CD8-positive, alpha-beta memory T cell (primary cell): ENCODE results near the gene IQCN. TPM values are rescaled to one million over a fixed set of nuclear protein-coding genes. Genes with fewer than 3 reads are reported as not detected.

Source experiments
- CTCF ChIA-PET: fragments of 350-600 bp; sonication (Branson Sonifier 250); formaldehyde crosslinking; loops from one replicate; lab custom pipeline; 2021; ENCODE audit warnings: antibody characterized with exemption; lab: Charles Lee
- POLR2A ChIA-PET: fragments of 350-600 bp; sonication (Branson Sonifier 250); formaldehyde crosslinking; loops from one replicate; lab custom pipeline; 2021; ENCODE audit warnings: antibody characterized with exemption; lab: Charles Lee
- DNase-seq, 5 donors: peaks; one replicate each; pipeline versions ENCODE4 v3.0.0 to v3.0.0-alpha.2; 2020 to 2022; ENCODE audit warnings: mixed read lengths in 1 of 5
- H3K27ac ChIP-seq: one replicate; pipeline ENCODE4 v1.7.0; 2013; ENCODE audit warnings: low read depth, mild to moderate bottlenecking, low read length, moderate library complexity
- H3K27me3 ChIP-seq: 2 replicates; pipeline ENCODE4 v1.7.0; 2013; ENCODE audit warnings: low read length, mild to moderate bottlenecking; ENCODE audit not compliant: insufficient read depth, poor library complexity, severe bottlenecking
- H3K36me3 ChIP-seq: 2 replicates; pipeline ENCODE4 v1.7.0; 2013; ENCODE audit warnings: mild to moderate bottlenecking, low read length, moderate library complexity; ENCODE audit not compliant: insufficient read depth
- H3K4me1 ChIP-seq: 2 replicates; pipeline ENCODE4 v1.7.0; 2013; ENCODE audit warnings: mild to moderate bottlenecking, low read length, moderate library complexity; ENCODE audit not compliant: insufficient read depth
- H3K4me3 ChIP-seq: 2 replicates; pipeline ENCODE4 v1.7.0; 2013; ENCODE audit warnings: mild to moderate bottlenecking, low read length
- H3K9me3 ChIP-seq: 2 replicates; pipeline ENCODE4 v1.7.0; 2013; ENCODE audit warnings: mild to moderate bottlenecking, low read length
- H3K27ac Mint-ChIP-seq, 8 donors: one replicate each; pipeline ENCODE4 v1.8.0; 2020 to 2021; ENCODE audit warnings: mixed read lengths in 8 of 8, mild to moderate bottlenecking in 6 of 8, inconsistent platforms in 3 of 8, moderate library complexity in 3 of 8
- H3K27me3 Mint-ChIP-seq, 2 donors: one replicate each; pipeline ENCODE4 v1.8.0; 2020 to 2021; ENCODE audit warnings: mixed read lengths in 2 of 2, mild to moderate bottlenecking in 1 of 2, moderate library complexity in 1 of 2
- H3K36me3 Mint-ChIP-seq, 3 donors: one replicate each; pipeline ENCODE4 v1.8.0; 2020 to 2021; ENCODE audit warnings: mixed read lengths in 3 of 3, inconsistent platforms in 1 of 3, mild to moderate bottlenecking in 1 of 3
- H3K4me1 Mint-ChIP-seq, 3 donors: one replicate each; pipeline ENCODE4 v1.8.0; 2020 to 2021; ENCODE audit warnings: mixed read lengths in 3 of 3, inconsistent platforms in 1 of 3, mild to moderate bottlenecking in 1 of 3
- H3K4me3 Mint-ChIP-seq, 7 donors: one replicate each; pipeline ENCODE4 v1.8.0; 2020 to 2021; ENCODE audit warnings: mixed read lengths in 7 of 7, mild to moderate bottlenecking in 6 of 7, moderate library complexity in 4 of 7, inconsistent platforms in 2 of 7
- H3K9me3 Mint-ChIP-seq, 5 donors: one replicate each; pipeline ENCODE4 v1.8.0; 2020 to 2022; ENCODE audit warnings: mixed read lengths in 5 of 5, mild to moderate bottlenecking in 3 of 5, moderate library complexity in 2 of 5, inconsistent platforms in 1 of 5
- polyA plus RNA-seq: library from polyadenylated mRNA; unstranded; fragments of 300-500 nt; fragmentation: Illumina TruSeq; gene quantifications from one replicate; pipeline ENCODE4 v1.2.3, GENCODE V29; 2021
- total RNA-seq, 2 experiments: library from RNA; stranded (reverse); gene quantifications; one replicate each; pipeline ENCODE4 v1.2.3, GENCODE V29; 2021

The IQCN gene
- total RNA-seq (1 to 10 TPM; 1.3 TPM), polyA plus RNA-seq (0.31 TPM)

DNA sequence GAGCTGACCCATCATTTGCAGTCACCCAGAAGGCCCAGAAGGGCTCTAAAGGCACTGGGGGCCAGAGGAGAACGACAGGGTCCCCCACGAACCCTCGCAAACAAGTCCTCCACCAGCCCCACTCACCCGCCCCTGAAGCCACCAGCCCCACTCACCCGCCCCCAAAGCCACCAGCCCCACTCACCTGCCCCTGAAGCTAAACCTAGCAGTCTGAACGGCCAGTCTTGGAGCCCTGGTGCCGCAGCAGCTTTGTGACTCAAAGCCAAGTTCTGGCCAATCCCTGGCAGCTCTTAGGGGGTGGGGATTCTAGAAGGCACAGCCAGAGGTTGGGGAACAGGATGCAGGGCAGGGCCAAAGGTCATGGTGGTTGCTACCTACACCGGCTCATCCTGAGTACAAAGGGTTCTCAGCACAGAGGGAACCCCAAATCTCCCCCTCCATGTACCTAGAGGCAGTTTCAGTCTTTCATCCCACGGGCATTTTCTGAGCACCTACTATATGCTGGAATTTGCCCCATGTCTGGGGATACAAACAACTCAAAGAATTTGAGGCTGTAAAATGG lies at the start of gene IQCN:
IQCN (minus strand) TSS at position 234 of the 562 bp plus-strand sequence. CDS start 4,974 bp downstream, outside the sequence.
- Mint-ChIP-seq H3K4me3 (peak within 1 kb of the TSS in 6 of 7 donors; percentile 37 to 88 (median 54)), H3K36me3 (peaks cover 1 to 37% (median 4%) of the 10 kb centered on the region in 3 donors), H3K9me3 (peaks cover 0 to 2% (median 0%) of the 10 kb centered on the region in 5 donors), H3K27ac (peak within 1 kb of the TSS in 7 of 8 donors; percentile 48 to 99 (median 81)), H3K27me3 (peaks cover 0 to 42% of the 10 kb centered on the region in 2 donors), H3K4me1 (peaks cover 25 to 46% (median 35%) of the 10 kb centered on the region in 3 donors)
- peak in 3 of 5 donors; percentile 17 to 75 (median 58) for DNase-seq
- ChIA-PET POLR2A (no interaction called here), CTCF (interaction anchor here (9.7 to 15.5 kb wide), 2 partner anchors 42 to 59 kb away, joined by 299 to 436 read pairs; partner anchors contain the start of genes LSM4 and PGPEP1)
- Histone ChIP-seq H3K9me3 (no peaks in the 10 kb centered on the region), H3K27me3 (no peaks in the 10 kb centered on the region), H3K4me1 (peaks cover 38% of the 10 kb centered on the region), H3K4me3 (no peak within 1 kb of the TSS), H3K36me3 (peaks cover 13% of the 10 kb centered on the region), H3K27ac (peak within 1 kb of the TSS; percentile 2)

- H3K27ac Mint-ChIP-seq, result peak within 1 kb of the TSS; percentile 89 to 98 (median 98)
Measured at GRCh38 chr19:18322759-18323460, 48.7 kb upstream of the IQCN start, which contains the start of gene LSM4. Gene LSM4, minus strand, starts transcription at chr19:18323076. Its CDS starts 56 bp downstream, at chr19:18323020.

DNA sequence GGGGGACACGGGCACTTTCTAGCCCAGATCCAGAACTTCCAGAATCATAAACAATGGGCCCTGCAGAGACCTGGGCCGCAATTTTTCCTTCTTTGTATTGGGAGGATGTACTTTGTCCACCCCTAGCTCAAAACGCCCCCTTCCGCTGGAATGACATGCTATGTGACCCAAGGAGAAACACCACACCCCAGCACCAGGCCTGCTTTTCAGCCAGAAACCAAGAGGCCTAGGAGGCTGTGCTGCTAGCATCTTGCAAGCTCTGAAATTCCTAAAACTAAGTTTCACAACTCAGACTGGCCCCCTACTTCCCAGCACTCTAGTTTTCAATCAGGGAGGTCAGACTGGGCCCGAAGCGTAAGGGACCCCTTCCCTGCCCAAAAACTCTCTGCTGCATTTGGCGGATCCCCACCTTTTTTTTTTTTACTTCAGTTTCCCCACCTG lies 48.1 kb upstream of the IQCN start:
- H3K4me1 ChIP-seq, result peaks cover 60% of the 10 kb centered on the region
- peak overlapping the region; percentile 78 to 91 (median 83) for H3K4me3 Mint-ChIP-seq
- H3K4me1 Mint-ChIP-seq, result peaks cover 50 to 64% (median 59%) of the 10 kb centered on the region in 3 donors
- no peaks in the 10 kb centered on the region for H3K27me3 Mint-ChIP-seq
- H3K9me3 ChIP-seq, result no peaks in the 10 kb centered on the region
- peak in 1 of 5 donors; percentile 27 for DNase-seq
- peak overlapping the region; percentile 88 for H3K4me3 ChIP-seq
- H3K36me3 ChIP-seq, result no peaks in the 10 kb centered on the region
- ChIA-PET POLR2A (interaction anchor here (0.7 to 3.7 kb wide), 7 partner anchors 9 to 89 kb away, joined by 3 to 240 read pairs (median 6); partner anchors contain the start of gene JUND), CTCF (interaction anchor here (0.6 to 13.4 kb wide), 14 partner anchors 12 to 192 kb away, joined by 3 to 299 read pairs (median 4); partner anchors contain the start of genes IQCN and JUND)
- peak overlapping the region; percentile 85 to 98 (median 95) for H3K27ac Mint-ChIP-seq
- H3K27ac ChIP-seq, result peak overlapping the region; percentile 91
- no peaks in the 10 kb centered on the region for H3K36me3 Mint-ChIP-seq
- no peaks in the 10 kb centered on the region for H3K9me3 Mint-ChIP-seq
- no peaks in the 10 kb centered on the region for H3K27me3 ChIP-seq

More at GRCh38 chr19:18322759-18323460, 48.7 kb upstream of the IQCN start, which contains the start of gene LSM4:
- DNase-seq, result peak; percentile 99 to 100 (median 99)
- ChIA-PET CTCF (interaction anchor here (0.6 to 13.4 kb wide), 12 partner anchors 12 to 192 kb away, joined by 3 to 299 read pairs (median 4); partner anchors contain the start of genes IQCN and JUND), POLR2A (interaction anchor here (0.6 to 3.7 kb wide), 8 partner anchors 10 to 130 kb away, joined by 3 to 240 read pairs (median 5); partner anchors contain the start of genes JUND, MPV17L2 and PGPEP1)
- Histone ChIP-seq H3K4me1 (peaks cover 57% of the 10 kb centered on the region), H3K9me3 (no peaks in the 10 kb centered on the region), H3K27ac (peak within 1 kb of the TSS; percentile 91), H3K4me3 (peak within 1 kb of the TSS; percentile 88), H3K27me3 (no peaks in the 10 kb centered on the region), H3K36me3 (no peaks in the 10 kb centered on the region)
- Mint-ChIP-seq H3K4me1 (peaks cover 45 to 58% (median 53%) of the 10 kb centered on the region in 3 donors), H3K27me3 (no peaks in the 10 kb centered on the region), H3K4me3 (peak within 1 kb of the TSS; percentile 78 to 91 (median 83)), H3K9me3 (no peaks in the 10 kb centered on the region), H3K36me3 (no peaks in the 10 kb centered on the region)

DNA sequence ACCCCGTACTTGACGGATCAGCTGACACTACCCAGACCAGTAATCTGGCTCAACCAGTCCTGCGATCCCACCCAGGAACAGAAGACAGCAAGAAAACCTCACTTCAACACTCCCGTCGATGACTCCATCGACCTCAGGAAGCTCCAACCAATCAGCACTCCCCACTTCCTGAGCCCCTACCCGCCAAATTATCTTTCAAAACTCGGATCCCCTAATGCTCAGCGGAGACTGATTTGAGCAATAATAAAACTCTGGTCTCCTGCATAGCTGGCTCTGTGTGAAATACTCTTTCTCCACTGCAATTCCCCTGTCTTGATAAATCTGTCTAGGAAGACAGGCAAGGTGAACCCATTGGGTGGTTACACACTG lies 47.5 kb upstream of the IQCN start:
- peaks cover 60% of the 10 kb centered on the region for H3K4me1 ChIP-seq
- no peaks in the 10 kb centered on the region for H3K36me3 ChIP-seq
- H3K27me3 ChIP-seq, result no peaks in the 10 kb centered on the region
- peak overlapping the region; percentile 91 for H3K27ac ChIP-seq
- Mint-ChIP-seq H3K36me3 (no peaks in the 10 kb centered on the region), H3K27me3 (no peaks in the 10 kb centered on the region), H3K27ac (peak overlapping the region; percentile 85 to 98 (median 95)), H3K4me1 (peaks cover 50 to 64% (median 59%) of the 10 kb centered on the region in 3 donors), H3K9me3 (no peaks in the 10 kb centered on the region), H3K4me3 (peak overlapping the region; percentile 78 to 91 (median 83))
- H3K4me3 ChIP-seq, result peak overlapping the region; percentile 88
- H3K9me3 ChIP-seq, result no peaks in the 10 kb centered on the region
- POLR2A ChIA-PET, result interaction anchor here (1.0 to 3.7 kb wide), 6 partner anchors 9 to 42 kb away, joined by 4 to 240 read pairs (median 18); partner anchors contain the start of gene JUND
- CTCF ChIA-PET, result interaction anchor here (1.4 to 13.4 kb wide), 9 partner anchors 11 to 69 kb away, joined by 3 to 299 read pairs (median 5); partner anchors contain the start of genes IQCN and JUND
- peak in 1 of 5 donors; percentile 30 for DNase-seq

DNA sequence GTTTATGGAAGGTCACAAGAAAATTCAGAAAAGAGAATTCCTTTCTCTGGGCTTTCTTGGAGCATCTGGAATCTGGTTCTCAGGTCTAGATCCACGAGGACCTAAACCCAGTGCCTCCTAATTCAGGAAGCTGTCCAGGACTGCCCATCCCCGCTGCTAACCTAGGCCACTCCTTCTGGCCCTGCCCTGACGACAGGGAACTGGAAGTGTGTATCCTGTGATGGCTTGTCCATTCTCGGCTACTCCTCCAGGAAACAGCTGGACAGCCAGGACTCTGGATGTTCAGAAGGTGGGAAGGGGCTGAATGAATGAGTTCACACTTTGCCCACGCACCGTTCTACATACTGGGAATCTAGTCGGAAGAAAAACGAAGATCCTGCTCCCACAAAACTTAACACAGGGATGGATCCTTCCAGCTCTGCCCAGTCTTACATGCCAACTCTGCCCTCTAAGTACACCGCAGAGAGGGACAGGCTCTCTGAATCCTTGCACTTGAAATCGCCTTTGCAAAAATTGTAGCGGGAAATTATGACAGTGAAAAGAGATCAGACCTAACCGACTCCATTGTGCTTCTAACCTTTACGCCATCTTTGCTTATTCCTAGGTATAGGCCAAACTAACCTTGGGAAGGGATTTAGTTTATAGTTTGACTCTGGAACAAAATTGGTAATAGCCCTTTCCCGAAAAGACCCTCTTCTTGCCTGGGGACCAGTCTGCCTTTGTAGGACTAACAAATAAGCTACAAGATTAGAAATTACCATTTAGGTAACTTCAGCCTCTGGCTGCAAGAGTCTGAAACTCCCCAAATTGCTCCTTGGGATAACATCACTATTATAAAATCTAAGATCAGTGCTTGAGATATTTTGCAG lies 46.8 kb upstream of the IQCN start:
- H3K36me3 ChIP-seq, result no peaks in the 10 kb centered on the region
- peak overlapping the region; percentile 88 for H3K4me3 ChIP-seq
- Mint-ChIP-seq H3K9me3 (no peaks in the 10 kb centered on the region), H3K4me1 (peaks cover 51 to 66% (median 59%) of the 10 kb centered on the region in 3 donors), H3K4me3 (peak overlapping the region; percentile 78 to 91 (median 83)), H3K27ac (peak overlapping the region; percentile 85 to 98 (median 95)), H3K27me3 (no peaks in the 10 kb centered on the region), H3K36me3 (no peaks in the 10 kb centered on the region)
- peak overlapping the region; percentile 91 for H3K27ac ChIP-seq
- H3K9me3 ChIP-seq, result no peaks in the 10 kb centered on the region
- ChIA-PET POLR2A (interaction anchor here (1.2 to 3.7 kb wide), 5 partner anchors 14 to 41 kb away, joined by 4 to 240 read pairs (median 29); partner anchors contain the start of gene JUND), CTCF (interaction anchor here (1.2 to 13.4 kb wide), 7 partner anchors 8 to 69 kb away, joined by 3 to 299 read pairs (median 5); partner anchors contain the start of genes IQCN and JUND)
- DNase-seq, result no peak
- H3K4me1 ChIP-seq, result peaks cover 60% of the 10 kb centered on the region
- no peaks in the 10 kb centered on the region for H3K27me3 ChIP-seq

DNA sequence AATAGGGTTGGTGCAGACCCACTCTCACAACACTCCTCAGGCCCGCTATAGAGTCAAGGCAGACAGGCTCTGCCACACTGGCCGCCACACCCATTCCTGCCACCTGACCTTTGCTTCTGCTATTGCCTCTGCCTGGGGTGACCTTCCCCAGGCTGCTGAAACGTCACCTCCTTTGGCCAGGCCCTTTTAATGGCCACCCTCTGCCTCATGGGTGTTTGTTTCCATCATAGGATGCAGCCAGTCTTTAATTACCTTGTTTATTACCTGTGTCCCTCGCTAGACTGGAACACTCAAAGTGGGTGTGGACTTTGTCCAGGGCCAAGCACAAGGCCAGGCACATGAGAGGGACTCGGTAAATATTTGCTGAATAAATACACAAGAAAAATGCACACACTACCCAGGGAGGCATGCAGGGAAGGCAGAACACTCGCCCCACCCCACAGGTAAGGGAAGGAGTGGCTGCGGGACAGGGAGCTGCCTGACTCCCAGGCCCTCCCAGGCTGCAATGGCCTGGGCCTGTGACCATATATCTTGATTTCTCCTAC lies 45.4 kb upstream of the IQCN start:
- Histone ChIP-seq H3K36me3 (no peaks in the 10 kb centered on the region), H3K27ac (no peak overlapping the region), H3K4me3 (no peak overlapping the region), H3K9me3 (no peaks in the 10 kb centered on the region), H3K4me1 (peaks cover 60% of the 10 kb centered on the region), H3K27me3 (no peaks in the 10 kb centered on the region)
- no peaks in the 10 kb centered on the region for H3K27me3 Mint-ChIP-seq
- H3K9me3 Mint-ChIP-seq, result no peaks in the 10 kb centered on the region
- H3K36me3 Mint-ChIP-seq, result peaks cover 0 to 11% (median 2%) of the 10 kb centered on the region in 3 donors
- CTCF ChIA-PET, result interaction anchor here (0.8 to 13.4 kb wide), 3 partner anchors 9 to 42 kb away, joined by 3 to 299 read pairs (median 5); partner anchors contain the start of genes IQCN and JUND
- DNase-seq, result no peak
- H3K27ac Mint-ChIP-seq, result peak overlapping the region; percentile 66 to 96 (median 90)
- POLR2A ChIA-PET, result interaction anchor here (0.8 to 3.7 kb wide), 3 partner anchors 15 to 39 kb away, joined by 4 to 240 read pairs (median 8); partner anchors contain the start of gene JUND
- H3K4me1 Mint-ChIP-seq, result peaks cover 51 to 69% (median 59%) of the 10 kb centered on the region in 3 donors
- peak overlapping the region in 6 of 7 donors; percentile 39 to 88 (median 68) for H3K4me3 Mint-ChIP-seq
